Colonic mucosa (tissue), 4 donors: ENCODE measurements around the gene ORAI2. TPM values are rescaled to one million over a fixed set of nuclear protein-coding genes. Genes with fewer than 3 reads are reported as not detected.

Source experiments
- DNase-seq: peaks from one replicate; pipeline ENCODE4 v3.0.0-alpha.2; 2020
- H3K27ac ChIP-seq: fragments of 200-600 bp; one replicate; pipeline ENCODE4 v1.8.0; 2021
- H3K27me3 ChIP-seq: fragments of 200-600 bp; one replicate; pipeline ENCODE4 v1.8.0; 2021
- H3K36me3 ChIP-seq: fragments of 200-600 bp; one replicate; pipeline ENCODE4 v1.8.0; 2021
- H3K4me1 ChIP-seq: fragments of 200-600 bp; one replicate; pipeline ENCODE4 v1.8.0; 2021; ENCODE audit warnings: mild to moderate bottlenecking
- H3K4me3 ChIP-seq: fragments of 200-600 bp; one replicate; pipeline ENCODE4 v1.8.0; 2021
- H3K9ac ChIP-seq, 2 donors: one replicate each; pipeline ENCODE4 v1.7.0; 2013; ENCODE audit warnings: control low read depth in 2 of 2, low read depth in 2 of 2, low read length in 2 of 2
- H3K9me3 ChIP-seq: fragments of 200-600 bp; one replicate; pipeline ENCODE4 v1.8.0; 2021
- intact Hi-C: fragments of 100-400 bp; cut with DNase I; formaldehyde crosslinking; loops from one replicate; pipeline ENCODE4 v1.14.1; 2022
- total RNA-seq, 2 donors: library from RNA; stranded (reverse); fragmentation: NEBNext Ultra II Directional in 1 of 2; extraction: Animal tissue kit (Norgen Biotek cat#: 25700) in 1 of 2; gene quantifications; one replicate each; pipeline ENCODE4 v1.2.1, GENCODE V29; 2021
- TF ChIP-seq, protein P1 (sequence below): fragments of 200-600 bp; IDR thresholded peaks from one replicate; pipeline ENCODE4 v1.8.0; 2022; ENCODE audit warnings: antibody characterized with exemption, mild to moderate bottlenecking
- donor health status: healthy.
- donor health status: DM: no; HTN: no; CAD: no.
- donor health status: DM: no; HTN: no; CAD: no.

ORAI2 gene
- total RNA-seq, 2 donors from 2014 or later, result 3.3 to 5.5 TPM

GRCh38 chr7:102447311-102447710, 13.9 kb downstream of the ORAI2 start:
- H3K4me1 ChIP-seq, result no peaks in the 10 kb centered on the region
- intact Hi-C loops, result no loop called here
- H3K27ac ChIP-seq, result no peak overlapping the region
- H3K4me3 ChIP-seq, result no peak overlapping the region
- H3K36me3 ChIP-seq, result no peaks in the 10 kb centered on the region
- no peak for DNase-seq
- no peaks in the 10 kb centered on the region for H3K9me3 ChIP-seq
- TF ChIP-seq, protein P1, sequence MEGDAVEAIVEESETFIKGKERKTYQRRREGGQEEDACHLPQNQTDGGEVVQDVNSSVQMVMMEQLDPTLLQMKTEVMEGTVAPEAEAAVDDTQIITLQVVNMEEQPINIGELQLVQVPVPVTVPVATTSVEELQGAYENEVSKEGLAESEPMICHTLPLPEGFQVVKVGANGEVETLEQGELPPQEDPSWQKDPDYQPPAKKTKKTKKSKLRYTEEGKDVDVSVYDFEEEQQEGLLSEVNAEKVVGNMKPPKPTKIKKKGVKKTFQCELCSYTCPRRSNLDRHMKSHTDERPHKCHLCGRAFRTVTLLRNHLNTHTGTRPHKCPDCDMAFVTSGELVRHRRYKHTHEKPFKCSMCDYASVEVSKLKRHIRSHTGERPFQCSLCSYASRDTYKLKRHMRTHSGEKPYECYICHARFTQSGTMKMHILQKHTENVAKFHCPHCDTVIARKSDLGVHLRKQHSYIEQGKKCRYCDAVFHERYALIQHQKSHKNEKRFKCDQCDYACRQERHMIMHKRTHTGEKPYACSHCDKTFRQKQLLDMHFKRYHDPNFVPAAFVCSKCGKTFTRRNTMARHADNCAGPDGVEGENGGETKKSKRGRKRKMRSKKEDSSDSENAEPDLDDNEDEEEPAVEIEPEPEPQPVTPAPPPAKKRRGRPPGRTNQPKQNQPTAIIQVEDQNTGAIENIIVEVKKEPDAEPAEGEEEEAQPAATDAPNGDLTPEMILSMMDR, result no peak
- no peak overlapping the region for H3K9ac ChIP-seq
- H3K27me3 ChIP-seq, result no peaks in the 10 kb centered on the region

- H3K4me1 ChIP-seq, result no peaks in the 10 kb centered on the region
- TF ChIP-seq, protein P1, result no peak
- H3K27me3 ChIP-seq, result no peaks in the 10 kb centered on the region
- no peaks in the 10 kb centered on the region for H3K9me3 ChIP-seq
- H3K27ac ChIP-seq, result no peak overlapping the region
- no peak overlapping the region for H3K4me3 ChIP-seq
- no peak overlapping the region for H3K9ac ChIP-seq
- no peaks in the 10 kb centered on the region for H3K36me3 ChIP-seq
- intact Hi-C loops, result no loop called here
- DNase-seq, result no peak
These were observed 15.8 kb downstream of the ORAI2 start for GRCh38 chr7:102449136-102449535.

GRCh38 chr7:102450242-102450641, 16.9 kb downstream of the ORAI2 start:
- H3K27me3 ChIP-seq, result no peaks in the 10 kb centered on the region
- no peaks in the 10 kb centered on the region for H3K36me3 ChIP-seq
- no peak overlapping the region for H3K9ac ChIP-seq
- no peaks in the 10 kb centered on the region for H3K9me3 ChIP-seq
- intact Hi-C loops, result no loop called here
- H3K4me1 ChIP-seq, result no peaks in the 10 kb centered on the region
- TF ChIP-seq, protein P1, result no peak
- H3K4me3 ChIP-seq, result no peak overlapping the region
- DNase-seq, result no peak
- H3K27ac ChIP-seq, result no peak overlapping the region

DNA sequence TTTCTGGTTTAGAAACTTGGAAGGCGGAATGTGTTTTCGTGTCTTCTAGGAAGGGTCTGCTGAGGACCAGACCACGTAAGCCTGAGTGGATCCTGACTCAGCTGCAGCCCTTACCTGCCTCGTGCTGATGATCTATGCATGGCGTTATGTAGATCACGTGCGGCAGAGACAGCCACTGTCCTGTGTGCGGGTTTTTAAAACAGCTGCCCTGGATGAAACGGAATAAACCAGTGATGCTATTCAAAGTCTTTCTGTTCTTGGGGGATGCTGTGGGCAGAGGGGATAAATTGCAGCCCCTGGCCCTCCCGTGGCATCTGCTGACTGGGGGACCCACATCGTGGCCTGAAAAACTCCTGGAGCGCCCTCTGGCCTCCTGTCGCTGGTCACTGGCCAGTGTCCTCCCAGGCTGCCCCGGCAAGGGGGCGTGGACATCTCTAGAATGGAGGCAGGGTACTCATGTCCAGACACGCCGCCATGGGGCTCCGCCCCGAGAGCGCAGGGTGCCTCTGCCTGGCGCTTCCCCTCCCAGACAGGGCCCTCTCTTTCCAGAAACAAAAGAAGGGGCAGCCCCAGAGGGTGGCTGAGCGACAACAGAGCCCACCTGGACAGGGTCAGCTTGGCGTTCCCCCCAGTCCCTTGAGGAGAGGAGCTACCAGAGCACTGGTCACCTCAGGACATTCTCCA, 18.1 kb downstream of the ORAI2 start:
- no peak overlapping the region for H3K4me3 ChIP-seq
- intact Hi-C loops, result no loop called here
- no peaks in the 10 kb centered on the region for H3K9me3 ChIP-seq
- TF ChIP-seq, protein P1, result no peak
- no peak overlapping the region for H3K27ac ChIP-seq
- no peaks in the 10 kb centered on the region for H3K36me3 ChIP-seq
- no peaks in the 10 kb centered on the region for H3K4me1 ChIP-seq
- H3K27me3 ChIP-seq, result no peaks in the 10 kb centered on the region
- DNase-seq, result no peak
- no peak overlapping the region for H3K9ac ChIP-seq

- H3K27ac ChIP-seq, result no peak overlapping the region
- no peak overlapping the region for H3K9ac ChIP-seq
- H3K9me3 ChIP-seq, result no peaks in the 10 kb centered on the region
- intact Hi-C loops, result no loop called here
- DNase-seq, result no peak
- H3K36me3 ChIP-seq, result no peaks in the 10 kb centered on the region
- no peak overlapping the region for H3K4me3 ChIP-seq
- TF ChIP-seq, protein P1, result no peak
- no peaks in the 10 kb centered on the region for H3K27me3 ChIP-seq
- H3K4me1 ChIP-seq, result no peaks in the 10 kb centered on the region
These were observed 19.1 kb downstream of the ORAI2 start for GRCh38 chr7:102452451-102452850.
